ENCODE data around the gene C5orf15. TPM values are rescaled to one million over a fixed set of nuclear protein-coding genes. Genes with fewer than 3 reads are reported as not detected.

The C5orf15 gene
- polyA plus RNA-seq, 5 donors, result 92.5 to 131 (median 126) TPM

GRCh38 chr5:133926489-133927299 lies 41.7 kb downstream of the C5orf15 start:
- peak in 1 of 2 donors; percentile 31 for DNase-seq

GRCh38 chr5:133925866-133926488 lies 42.4 kb downstream of the C5orf15 start:
- no peak for DNase-seq

GRCh38 chr5:133925269-133925668 lies 43.2 kb downstream of the C5orf15 start:
- no peak for DNase-seq

GRCh38 chr5:133924221-133924920 lies 44.1 kb downstream of the C5orf15 start:
- DNase-seq, result no peak

- no peak for DNase-seq
Observed at GRCh38 chr5:133921979-133922378, 46.4 kb downstream of the C5orf15 start.

GRCh38 chr5:133921069-133921468 lies 47.4 kb downstream of the C5orf15 start:
- no peak for DNase-seq

- DNase-seq, result no peak
Observed at GRCh38 chr5:133919148-133920136, 49.0 kb downstream of the C5orf15 start.

GRCh38 chr5:133918731-133919130 lies 49.7 kb downstream of the C5orf15 start:
- DNase-seq, result no peak

GRCh38 chr5:133918316-133918715 lies 50.1 kb downstream of the C5orf15 start:
- DNase-seq, result no peak

GRCh38 chr5:133917785-133918184 lies 50.6 kb downstream of the C5orf15 start:
- no peak for DNase-seq

- no peak for DNase-seq
Observed at GRCh38 chr5:133916914-133917313, 51.5 kb downstream of the C5orf15 start.

- no peak for DNase-seq
Observed at GRCh38 chr5:133916479-133916878, 51.9 kb downstream of the C5orf15 start.

- DNase-seq, result no peak
Observed at GRCh38 chr5:133914434-133914833, 54.0 kb downstream of the C5orf15 start.

GRCh38 chr5:133913413-133914155 lies 54.8 kb downstream of the C5orf15 start:
- no peak for DNase-seq

- DNase-seq, result no peak
Observed at GRCh38 chr5:133912951-133913350, 55.5 kb downstream of the C5orf15 start.

GRCh38 chr5:133910571-133910970 lies 57.9 kb downstream of the C5orf15 start:
- no peak for DNase-seq

- DNase-seq, result no peak
Observed at GRCh38 chr5:133909603-133910002, 58.8 kb downstream of the C5orf15 start.

- no peak for DNase-seq
Observed at GRCh38 chr5:133907075-133907474, 61.4 kb downstream of the C5orf15 start.

GRCh38 chr5:133906303-133906702 lies 62.1 kb downstream of the C5orf15 start:
- no peak for DNase-seq
